ENCODE measurements around the gene APP.

GRCh38 chr21:26096494-26097371, 73.8 kb downstream of the APP start:
- TF ChIP-seq POLR2AphosphoS5 (IDR thresholded peaks at IDR 0.05), result no peak
- no peak for TF ChIP-seq CTCF (IDR thresholded peaks at IDR 0.05)
- no peak for TF ChIP-seq POLR2A (IDR thresholded peaks at IDR 0.05)
